Astrocyte (in vitro differentiated cells and primary cell): ENCODE data around the gene CPA1. TPM values are rescaled to one million over a fixed set of nuclear protein-coding genes. Genes with fewer than 3 reads are reported as not detected.

Experiments
- DNase-seq: peaks from one replicate; pipeline ENCODE4 v3.0.0-alpha.2; 2010; ENCODE audit warnings: low read depth
- FAIRE-seq: peaks from 2 replicates; lab custom pipeline; 2011; peaks lifted over from hg19 to GRCh38; lab: Jason Lieb, UNC
- H2AFZ ChIP-seq: 2 replicates; pipeline ENCODE4 v1.6.0; 2012; ENCODE audit warnings: low read depth, low read length, inconsistent platforms
- H3K27ac ChIP-seq: 2 replicates; pipeline ENCODE4 v1.5.1; 2011; ENCODE audit warnings: low read depth, low read length, inconsistent platforms
- H3K27me3 ChIP-seq: 2 replicates; pipeline ENCODE4 v1.6.0; 2011; ENCODE audit warnings: low read length, inconsistent platforms; ENCODE audit not compliant: insufficient read depth
- H3K36me3 ChIP-seq: 2 replicates; pipeline ENCODE4 v1.5.1; 2011; ENCODE audit warnings: low read length, inconsistent platforms; ENCODE audit not compliant: insufficient read depth
- H3K4me1 ChIP-seq: 2 replicates; pipeline ENCODE4 v1.5.1; 2011; ENCODE audit warnings: low read length, inconsistent platforms; ENCODE audit not compliant: insufficient read depth
- H3K4me2 ChIP-seq: 2 replicates; pipeline ENCODE4 v1.6.0; 2012; ENCODE audit warnings: low read length, inconsistent platforms
- H3K4me3 ChIP-seq: 2 replicates; pipeline ENCODE4 v1.5.1; 2011; ENCODE audit warnings: low read depth, mild to moderate bottlenecking, low read length, inconsistent platforms; ENCODE audit not compliant: insufficient read depth
- H3K79me2 ChIP-seq: 2 replicates; pipeline ENCODE4 v1.6.0; 2012; ENCODE audit warnings: mild to moderate bottlenecking, low read length, inconsistent platforms; ENCODE audit not compliant: insufficient read depth
- H3K9ac ChIP-seq: 2 replicates; pipeline ENCODE4 v1.6.0; 2012; ENCODE audit warnings: mild to moderate bottlenecking, low read length, inconsistent platforms
- H3K9me3 ChIP-seq: 2 replicates; pipeline ENCODE4 v1.5.1; 2012; ENCODE audit warnings: low read depth, mild to moderate bottlenecking, low read length, inconsistent platforms; ENCODE audit not compliant: insufficient read depth
- H4K20me1 ChIP-seq: 2 replicates; pipeline ENCODE4 v1.6.0; 2012; ENCODE audit warnings: low read length, inconsistent platforms; ENCODE audit not compliant: insufficient read depth
- H3K27ac Mint-ChIP-seq: one replicate; pipeline ENCODE4 v1.8.0; 2021; ENCODE audit warnings: mild to moderate bottlenecking, mixed read lengths; ENCODE audit not compliant: unreplicated experiment
- H3K27me3 Mint-ChIP-seq: one replicate; pipeline ENCODE4 v1.8.0; 2021; ENCODE audit warnings: low read depth, mixed read lengths; ENCODE audit not compliant: unreplicated experiment
- H3K36me3 Mint-ChIP-seq: one replicate; pipeline ENCODE4 v1.8.0; 2021; ENCODE audit warnings: low read depth, mixed read lengths; ENCODE audit not compliant: unreplicated experiment
- H3K4me1 Mint-ChIP-seq: one replicate; pipeline ENCODE4 v1.8.0; 2021; ENCODE audit warnings: low read depth, mixed read lengths; ENCODE audit not compliant: unreplicated experiment
- H3K4me3 Mint-ChIP-seq: one replicate; pipeline ENCODE4 v1.8.0; 2021; ENCODE audit warnings: mild to moderate bottlenecking, moderate library complexity, mixed read lengths; ENCODE audit not compliant: unreplicated experiment
- H3K9me3 Mint-ChIP-seq: one replicate; pipeline ENCODE4 v1.8.0; 2021; ENCODE audit warnings: mild to moderate bottlenecking, mixed read lengths; ENCODE audit not compliant: unreplicated experiment
- EZH2 ChIP-seq: IDR thresholded peaks from 2 replicates; pipeline ENCODE4 v1.6.1; 2012; ENCODE audit warnings: mild to moderate bottlenecking, low read length, inconsistent platforms; ENCODE audit not compliant: insufficient read depth
- total RNA-seq: library from RNA; stranded (reverse); gene quantifications from 2 replicates; pipeline ENCODE4 v1.2.1, GENCODE V29; 2021
- TF ChIP-seq, protein P1 (sequence below): IDR thresholded peaks from 2 replicates; pipeline ENCODE4 v1.5.1; 2011; ENCODE audit warnings: low read depth, mild to moderate bottlenecking, inconsistent platforms, low read length, moderate library complexity; ENCODE audit not compliant: insufficient read depth

CPA1 gene
- total RNA-seq, 1 donor from 2014 or later: not detected

DNA sequence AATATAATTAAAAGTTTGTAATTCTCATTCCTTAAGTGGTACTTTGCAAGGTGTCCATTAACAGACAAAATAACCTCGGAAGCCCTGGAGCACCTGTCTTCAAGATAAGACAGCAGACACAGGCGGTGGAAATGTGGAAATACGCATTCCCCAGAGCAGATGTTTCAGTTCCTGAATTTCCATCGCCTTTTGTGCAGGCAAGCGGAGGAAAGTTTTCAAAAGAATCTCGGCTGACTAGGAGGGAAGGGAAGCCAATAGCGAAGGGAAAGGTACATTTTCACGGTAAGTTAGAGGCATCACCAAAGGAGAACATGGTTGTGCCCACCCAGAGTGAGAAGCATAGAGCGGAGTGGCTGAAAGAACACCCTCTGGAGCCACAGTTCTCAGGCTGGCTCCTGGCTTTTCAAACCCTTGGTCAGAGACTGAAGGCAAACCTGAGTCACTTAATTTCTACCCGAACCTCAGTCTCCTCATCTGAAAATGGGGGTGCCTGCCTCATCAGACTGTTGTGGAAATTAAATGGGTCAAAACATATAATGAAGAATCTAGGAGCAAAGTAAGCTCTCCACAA lies 13.6 kb downstream of the CPA1 start:
- H3K36me3 ChIP-seq: no peaks in the 10 kb centered on the region
- no peaks in the 10 kb centered on the region for H4K20me1 ChIP-seq
- peaks cover 6% of the 10 kb centered on the region for H3K4me1 Mint-ChIP-seq
- peak overlapping the region; percentile 30 for H3K27ac Mint-ChIP-seq
- H3K9me3 ChIP-seq: no peaks in the 10 kb centered on the region
- H3K9ac ChIP-seq: no peak overlapping the region
- DNase-seq (no peak), FAIRE-seq (no peak)
- no peak overlapping the region for H3K4me3 Mint-ChIP-seq
- no peak overlapping the region for H3K4me3 ChIP-seq
- TF ChIP-seq EZH2: no peak
- TF ChIP-seq, protein P1, sequence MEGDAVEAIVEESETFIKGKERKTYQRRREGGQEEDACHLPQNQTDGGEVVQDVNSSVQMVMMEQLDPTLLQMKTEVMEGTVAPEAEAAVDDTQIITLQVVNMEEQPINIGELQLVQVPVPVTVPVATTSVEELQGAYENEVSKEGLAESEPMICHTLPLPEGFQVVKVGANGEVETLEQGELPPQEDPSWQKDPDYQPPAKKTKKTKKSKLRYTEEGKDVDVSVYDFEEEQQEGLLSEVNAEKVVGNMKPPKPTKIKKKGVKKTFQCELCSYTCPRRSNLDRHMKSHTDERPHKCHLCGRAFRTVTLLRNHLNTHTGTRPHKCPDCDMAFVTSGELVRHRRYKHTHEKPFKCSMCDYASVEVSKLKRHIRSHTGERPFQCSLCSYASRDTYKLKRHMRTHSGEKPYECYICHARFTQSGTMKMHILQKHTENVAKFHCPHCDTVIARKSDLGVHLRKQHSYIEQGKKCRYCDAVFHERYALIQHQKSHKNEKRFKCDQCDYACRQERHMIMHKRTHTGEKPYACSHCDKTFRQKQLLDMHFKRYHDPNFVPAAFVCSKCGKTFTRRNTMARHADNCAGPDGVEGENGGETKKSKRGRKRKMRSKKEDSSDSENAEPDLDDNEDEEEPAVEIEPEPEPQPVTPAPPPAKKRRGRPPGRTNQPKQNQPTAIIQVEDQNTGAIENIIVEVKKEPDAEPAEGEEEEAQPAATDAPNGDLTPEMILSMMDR: no peak
- no peak overlapping the region for H2AFZ ChIP-seq
- H3K4me2 ChIP-seq: no peak overlapping the region
- H3K27me3 ChIP-seq: no peaks in the 10 kb centered on the region
- no peak overlapping the region for H3K27ac ChIP-seq
- H3K36me3 Mint-ChIP-seq: peaks cover 5% of the 10 kb centered on the region
- no peaks in the 10 kb centered on the region for H3K79me2 ChIP-seq
- H3K9me3 Mint-ChIP-seq: no peaks in the 10 kb centered on the region
- H3K4me1 ChIP-seq: peaks cover 8% of the 10 kb centered on the region
- H3K27me3 Mint-ChIP-seq: no peaks in the 10 kb centered on the region

DNA sequence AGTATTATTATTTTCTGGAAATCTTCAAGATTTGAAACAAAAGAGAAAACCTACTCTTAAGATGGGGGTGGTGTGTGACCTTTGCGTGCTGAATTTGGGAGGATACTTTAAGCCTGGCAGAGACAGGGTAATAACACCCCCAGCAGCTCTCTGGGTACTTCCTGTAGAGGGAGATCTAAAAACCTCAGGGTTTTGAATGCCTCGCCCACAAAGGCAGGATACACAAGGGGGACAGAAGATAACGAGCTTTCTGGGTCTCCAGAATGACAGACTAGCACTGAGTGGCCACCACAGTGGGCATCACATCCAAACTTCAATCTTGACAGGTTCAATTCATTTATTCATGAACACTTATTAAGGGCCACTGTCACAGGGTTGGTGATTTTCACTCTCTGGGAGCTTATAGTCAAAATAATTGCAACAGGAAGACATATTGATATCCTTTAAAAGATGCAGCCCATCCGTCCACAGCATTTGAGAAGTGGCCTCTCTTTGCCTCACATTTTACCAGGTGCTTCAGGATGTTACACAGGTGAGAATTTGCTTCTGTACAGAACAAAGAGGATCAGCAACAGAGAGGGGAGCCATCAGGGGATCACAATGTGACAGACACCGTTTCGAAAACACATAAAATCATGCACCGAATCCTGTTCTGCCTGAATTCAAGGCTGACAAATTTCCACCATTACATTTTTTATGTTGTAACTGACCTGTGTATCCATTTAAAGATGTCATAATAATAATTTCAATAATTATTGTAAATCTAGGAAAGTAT lies 14.3 kb downstream of the CPA1 start:
- Mint-ChIP-seq H3K4me1 (peaks cover 6% of the 10 kb centered on the region), H3K27me3 (no peaks in the 10 kb centered on the region)
- no peaks in the 10 kb centered on the region for H4K20me1 ChIP-seq

More for the DNA sequence above, 14.3 kb downstream of the CPA1 start:
- Mint-ChIP-seq H3K9me3 (no peaks in the 10 kb centered on the region), H3K27ac (no peak overlapping the region), H3K4me3 (no peak overlapping the region), H3K36me3 (peaks cover 5% of the 10 kb centered on the region)
- Histone ChIP-seq H2AFZ (no peak overlapping the region), H3K4me2 (no peak overlapping the region), H3K27me3 (no peaks in the 10 kb centered on the region), H3K79me2 (no peaks in the 10 kb centered on the region), H3K4me3 (no peak overlapping the region), H3K9me3 (no peaks in the 10 kb centered on the region), H3K27ac (no peak overlapping the region), H3K36me3 (no peaks in the 10 kb centered on the region), H3K9ac (no peak overlapping the region), H3K4me1 (peaks cover 8% of the 10 kb centered on the region)
- no peak for FAIRE-seq
- no peak for DNase-seq
- no peak for TF ChIP-seq EZH2
- TF ChIP-seq, protein P1: no peak
